SU-DHL-6 (cell line): ENCODE data around the gene NINJ2.

Experiments used
- EZH2phosphoT487 ChIP-seq: fragments of 200-600 bp; sonication (generic), shearing (Covaris generic); conservative IDR thresholded peaks from 2 replicates; pipeline ENCODE4 v1.6.1; 2018; ENCODE audit warnings: mild to moderate bottlenecking, antibody characterized with exemption, low read length, moderate library complexity, mixed read lengths
- TF ChIP-seq, protein P1 (sequence below): fragments of 200-600 bp; sonication (generic); IDR thresholded peaks from one replicate; pipeline ENCODE4 v1.5.1; 2017; ENCODE audit warnings: antibody characterized with exemption, mild to moderate bottlenecking, low read length, moderate library complexity; ENCODE audit not compliant: insufficient read depth, poor library complexity, severe bottlenecking

DNA sequence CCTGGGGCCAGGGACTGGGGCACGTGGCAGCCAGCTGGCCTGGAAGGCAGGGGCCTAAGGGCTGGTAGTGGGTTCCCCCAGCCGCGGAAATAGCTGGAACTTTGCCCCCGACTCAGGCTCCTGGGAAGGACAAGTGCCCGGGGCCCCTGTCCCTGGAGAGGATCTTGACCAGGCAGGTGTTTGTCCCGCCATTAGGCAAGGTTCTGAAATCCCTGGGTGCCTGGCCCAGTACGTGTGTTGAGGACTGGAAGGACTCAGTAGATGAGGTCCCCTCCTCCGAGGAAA, 109.3 kb downstream of the NINJ2 start:
- TF ChIP-seq, protein P1, sequence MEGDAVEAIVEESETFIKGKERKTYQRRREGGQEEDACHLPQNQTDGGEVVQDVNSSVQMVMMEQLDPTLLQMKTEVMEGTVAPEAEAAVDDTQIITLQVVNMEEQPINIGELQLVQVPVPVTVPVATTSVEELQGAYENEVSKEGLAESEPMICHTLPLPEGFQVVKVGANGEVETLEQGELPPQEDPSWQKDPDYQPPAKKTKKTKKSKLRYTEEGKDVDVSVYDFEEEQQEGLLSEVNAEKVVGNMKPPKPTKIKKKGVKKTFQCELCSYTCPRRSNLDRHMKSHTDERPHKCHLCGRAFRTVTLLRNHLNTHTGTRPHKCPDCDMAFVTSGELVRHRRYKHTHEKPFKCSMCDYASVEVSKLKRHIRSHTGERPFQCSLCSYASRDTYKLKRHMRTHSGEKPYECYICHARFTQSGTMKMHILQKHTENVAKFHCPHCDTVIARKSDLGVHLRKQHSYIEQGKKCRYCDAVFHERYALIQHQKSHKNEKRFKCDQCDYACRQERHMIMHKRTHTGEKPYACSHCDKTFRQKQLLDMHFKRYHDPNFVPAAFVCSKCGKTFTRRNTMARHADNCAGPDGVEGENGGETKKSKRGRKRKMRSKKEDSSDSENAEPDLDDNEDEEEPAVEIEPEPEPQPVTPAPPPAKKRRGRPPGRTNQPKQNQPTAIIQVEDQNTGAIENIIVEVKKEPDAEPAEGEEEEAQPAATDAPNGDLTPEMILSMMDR, result no peak
- no peak for TF ChIP-seq EZH2phosphoT487
